K562 (cell line): ENCODE measurements around the gene MRPL9. TPM values are rescaled to one million over a fixed set of nuclear protein-coding genes. Genes with fewer than 3 reads are reported as not detected.

Experiments used
- ADNP ChIP-seq: fragments of 200-800 bp; sonication (Bioruptor generic); IDR thresholded peaks from 2 replicates; pipeline ENCODE4 v1.6.1; 2016; ENCODE audit warnings: missing genetic modification characterization, missing compliant biosample characterization
- ATF7 ChIP-seq: fragments of 450-650 bp; IDR thresholded peaks from 2 replicates; pipeline ENCODE4 v1.7.1; 2014; ENCODE audit warnings: mild to moderate bottlenecking, moderate library complexity
- IRF2 ChIP-seq: sonication (generic); formaldehyde crosslinking; IDR thresholded peaks from 2 replicates; pipeline ENCODE4 v1.8.1; 2022; ENCODE audit warnings: mild to moderate bottlenecking, missing genetic modification reagents
- KAT2B ChIP-seq: IDR thresholded peaks from one replicate; pipeline ENCODE4 v1.6.1; 2012; ENCODE audit warnings: low read depth, mild to moderate bottlenecking, control low read depth, inconsistent platforms, low read length, moderate library complexity
- MTA2 ChIP-seq: fragments of 450-650 bp; IDR thresholded peaks from 2 replicates; pipeline ENCODE4 v1.6.1; 2016; ENCODE audit warnings: low read depth
- NCOA2 ChIP-seq, 2 experiments: fragments of 450-650 bp; IDR thresholded peaks; 2 replicates each; pipeline ENCODE4 v1.6.1; 2018; ENCODE audit warnings: mild to moderate bottlenecking in 2 of 2, moderate library complexity in 1 of 2; ENCODE audit not compliant: partially characterized antibody in 2 of 2
- NRF1 ChIP-seq, 2 experiments: fragments of 450-650 bp; IDR thresholded peaks in 1 of 2; conservative IDR thresholded peaks in 1 of 2; 2 replicates each; pipeline ENCODE4 v1.6.1; 2014; ENCODE audit warnings: mild to moderate bottlenecking in 2 of 2
- POLR2AphosphoS5 ChIP-seq: IDR thresholded peaks from 2 replicates; pipeline ENCODE4 v1.6.1; 2011; ENCODE audit warnings: mild to moderate bottlenecking, low read depth, low read length, moderate library complexity; ENCODE audit not compliant: control insufficient read depth, insufficient read depth
- RBM39 ChIP-seq: fragments of 200-400 bp; formaldehyde crosslinking; optimal IDR thresholded peaks from 2 replicates; pipeline ENCODE3; 2018; ENCODE audit warnings: low read depth, low read length
- RFX1 ChIP-seq: fragments of 450-650 bp; IDR thresholded peaks from 2 replicates; pipeline ENCODE4 v1.6.1; 2016; ENCODE audit warnings: mild to moderate bottlenecking, moderate library complexity
- SIN3B ChIP-seq: fragments of 450-650 bp; IDR thresholded peaks from 2 replicates; pipeline ENCODE4 v1.6.1; 2017; ENCODE audit warnings: low read depth, mild to moderate bottlenecking, moderate library complexity
- TRIM24 ChIP-seq, 2 experiments: fragments of 450-650 bp; IDR thresholded peaks; 2 replicates each; pipeline ENCODE4 v1.6.1; 2016
- YY1 ChIP-seq, 3 experiments: IDR thresholded peaks; 2 replicates each; pipeline ENCODE4 v1.6.1; 2011; ENCODE audit warnings: low read length in 2 of 3, mild to moderate bottlenecking in 2 of 3, moderate library complexity in 2 of 3, borderline replicate concordance in 1 of 3, control low read depth in 1 of 3, low read depth in 1 of 3; ENCODE audit not compliant: insufficient read depth in 3 of 3, insufficient replicate concordance in 2 of 3, control insufficient read depth in 1 of 3, insufficient read length in 1 of 3; ENCODE audit errors: extremely low read depth in 1 of 3
- ZBTB17 ChIP-seq: fragments of 450-650 bp; formaldehyde crosslinking; IDR thresholded peaks from 2 replicates; pipeline ENCODE4 v1.4.0; 2020; ENCODE audit warnings: mild to moderate bottlenecking
- ZC3H8 ChIP-seq: fragments of 450-650 bp; IDR thresholded peaks from 2 replicates; pipeline ENCODE4 v1.6.1; 2017
- ZKSCAN1 ChIP-seq: fragments of 150-350 bp; IDR thresholded peaks from 2 replicates; pipeline ENCODE4 v1.6.1; 2016; ENCODE audit warnings: low read depth, low read length
- ZNF175 ChIP-seq: fragments of 200-800 bp; sonication (Bioruptor generic); IDR thresholded peaks from 2 replicates; pipeline ENCODE4 v1.6.1; 2016; ENCODE audit warnings: low read depth, mild to moderate bottlenecking, missing genetic modification characterization, missing compliant biosample characterization
- ZNF316 ChIP-seq: fragments of 450-650 bp; IDR thresholded peaks from 2 replicates; pipeline ENCODE4 v1.6.1; 2016
- ZNF324 ChIP-seq: fragments of 250-450 bp; sonication (Bioruptor Pico); IDR thresholded peaks from 2 replicates; pipeline ENCODE4 v1.4.0; 2020; ENCODE audit warnings: mild to moderate bottlenecking
- polyA plus RNA-seq, 8 experiments: library from polyadenylated mRNA; depleted of rRNA in 4 of 8; stranded (reverse) in 5 of 8; unstranded in 3 of 8; fragments of >200 nt; fragmentation: Nextera tagmentation in 2 of 8; fragmentation: Illumina TruSeq in 1 of 8; extraction: Ambion mirVana in 2 of 8; extraction: Trizol in 1 of 8; gene quantifications; 2 replicates each; pipeline versions ENCODE4 v1.2.1 to v1.2.3, GENCODE V29; 2011 to 2014; ENCODE audit warnings: inconsistent platforms in 1 of 8, missing spikeins in 1 of 8
- total RNA-seq, 7 experiments: library from RNA; depleted of rRNA in 6 of 7; stranded (reverse); fragments of >200 nt in 6 of 7; fragmentation: Illumina TruSeq in 2 of 7; extraction: Trizol in 2 of 7; gene quantifications; 2 replicates each; pipeline versions ENCODE4 v1.2.1 to v1.2.3, GENCODE V29; 2011 to 2021; ENCODE audit warnings: low replicate concordance in 1 of 7
- TF ChIP-seq, protein P1 (sequence below): fragments of 450-650 bp; formaldehyde crosslinking; IDR thresholded peaks from 2 replicates; pipeline ENCODE4 v1.4.0; 2022; ENCODE audit warnings: mild to moderate bottlenecking, moderate library complexity
- TF ChIP-seq, protein P2 (sequence below): sonication (generic); formaldehyde crosslinking; IDR thresholded peaks from 2 replicates; pipeline ENCODE4 v1.8.0; 2022; ENCODE audit warnings: missing genetic modification reagents, mild to moderate bottlenecking, moderate library complexity, borderline replicate concordance
- TF ChIP-seq, protein P3 (sequence below): fragments of 250-450 bp; sonication (Bioruptor Pico); IDR thresholded peaks from 2 replicates; pipeline ENCODE4 v1.8.0; 2021; ENCODE audit warnings: moderate library complexity, mild to moderate bottlenecking, inconsistent platforms
- TF ChIP-seq, protein P4 (sequence below): fragments of 450-650 bp; formaldehyde crosslinking; IDR thresholded peaks from 2 replicates; pipeline ENCODE4 v1.4.0; 2020; ENCODE audit warnings: mild to moderate bottlenecking, moderate library complexity

MRPL9 gene
- total and polyA plus RNA-seq, 9 of the 15 experiments (the other 6 are each of a cell fraction or from before 2014, with no cell fraction given): 38.0 to 162 (median 111) TPM

DNA sequence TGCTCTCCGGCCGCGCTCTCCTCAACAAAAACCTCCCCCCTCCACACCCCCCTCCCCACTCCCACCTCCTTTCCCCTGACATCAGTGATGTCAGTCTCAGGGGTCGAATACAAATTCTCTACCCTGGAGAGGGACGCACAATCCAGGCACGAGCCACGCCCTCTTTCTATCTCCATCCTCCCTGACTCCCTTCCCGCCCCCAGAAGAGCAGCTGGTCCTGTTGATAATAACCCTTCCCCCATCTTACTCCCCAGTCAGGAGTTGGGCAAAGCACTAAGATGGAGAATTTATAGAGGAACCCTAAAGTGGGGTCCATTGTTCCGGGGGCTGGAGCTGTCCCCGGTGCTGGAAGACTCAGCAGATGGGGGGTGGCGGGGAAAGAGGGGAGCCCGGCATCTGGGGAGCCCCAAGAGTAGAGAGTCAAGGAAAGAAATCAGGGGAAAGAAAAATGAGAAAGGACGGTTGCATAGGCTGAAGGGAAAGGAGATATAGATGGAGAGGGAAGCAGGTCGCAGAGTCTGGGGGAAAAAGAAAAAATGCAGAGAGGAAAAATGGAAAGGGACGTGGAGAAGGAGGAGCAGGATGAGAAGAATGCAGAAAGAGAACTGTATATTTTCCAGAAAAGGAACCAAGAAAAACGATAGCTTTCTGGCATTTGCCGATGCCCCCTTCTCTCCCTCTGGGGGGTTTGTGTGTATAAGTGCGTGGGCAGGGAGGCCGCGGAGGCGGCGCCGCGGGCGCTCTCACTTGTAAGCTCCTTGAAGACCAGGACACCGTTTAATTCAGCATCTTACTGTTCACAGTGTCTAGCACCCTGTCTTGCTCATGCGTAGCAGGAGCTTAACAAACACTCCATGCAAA lies 46.3 kb downstream of the MRPL9 start, which contains the start of gene CELF3 (continued):
- TF ChIP-seq ZNF324: no peak
- no peak for TF ChIP-seq SIN3B
- peak; percentile 80 to 81 for TF ChIP-seq TRIM24 (IDR thresholded peaks at IDR 0.05)
- TF ChIP-seq YY1 (IDR thresholded peaks at IDR 0.05; ENCODE audit: borderline replicate concordance in 1 of 3, control insufficient read depth in 1 of 3, extremely low read depth in 1 of 3, insufficient read depth in 3 of 3, insufficient read length in 1 of 3, insufficient replicate concordance in 2 of 3, low read depth in 1 of 3, low read length in 2 of 3): peak in 2 of 3 experiments; percentile 60 to 70
- no peak for TF ChIP-seq ZNF175 (CRISPR knock-in tag)
- TF ChIP-seq RBM39: no peak
- TF ChIP-seq, protein P1, sequence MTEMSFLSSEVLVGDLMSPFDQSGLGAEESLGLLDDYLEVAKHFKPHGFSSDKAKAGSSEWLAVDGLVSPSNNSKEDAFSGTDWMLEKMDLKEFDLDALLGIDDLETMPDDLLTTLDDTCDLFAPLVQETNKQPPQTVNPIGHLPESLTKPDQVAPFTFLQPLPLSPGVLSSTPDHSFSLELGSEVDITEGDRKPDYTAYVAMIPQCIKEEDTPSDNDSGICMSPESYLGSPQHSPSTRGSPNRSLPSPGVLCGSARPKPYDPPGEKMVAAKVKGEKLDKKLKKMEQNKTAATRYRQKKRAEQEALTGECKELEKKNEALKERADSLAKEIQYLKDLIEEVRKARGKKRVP (CRISPR knock-in tag): 0 out of 2 replicates have a peak, but pooled peaks have one; percentile 17
- peak; percentile 53; the same call in 1 of the 2 replicates for TF ChIP-seq POLR2AphosphoS5
- peak; percentile 57; the same call in 1 of the 2 replicates for TF ChIP-seq ATF7
- no peak for TF ChIP-seq KAT2B
- TF ChIP-seq, protein P2, sequence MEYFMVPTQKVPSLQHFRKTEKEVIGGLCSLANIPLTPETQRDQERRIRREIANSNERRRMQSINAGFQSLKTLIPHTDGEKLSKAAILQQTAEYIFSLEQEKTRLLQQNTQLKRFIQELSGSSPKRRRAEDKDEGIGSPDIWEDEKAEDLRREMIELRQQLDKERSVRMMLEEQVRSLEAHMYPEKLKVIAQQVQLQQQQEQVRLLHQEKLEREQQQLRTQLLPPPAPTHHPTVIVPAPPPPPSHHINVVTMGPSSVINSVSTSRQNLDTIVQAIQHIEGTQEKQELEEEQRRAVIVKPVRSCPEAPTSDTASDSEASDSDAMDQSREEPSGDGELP (CRISPR knock-in tag): peak; percentile 86
- no peak for TF ChIP-seq NRF1 (conservative IDR thresholded peaks at IDR 0.05 in 1 of 2, IDR thresholded peaks at IDR 0.05 in 1 of 2)
- no peak for TF ChIP-seq ZBTB17 (CRISPR knock-in tag)
- peak in 1 of 2 experiments; percentile 100 for TF ChIP-seq NCOA2 (IDR thresholded peaks at IDR 0.05; ENCODE audit: partially characterized antibody in 2 of 2)
- TF ChIP-seq ADNP: no peak
- TF ChIP-seq, protein P3, sequence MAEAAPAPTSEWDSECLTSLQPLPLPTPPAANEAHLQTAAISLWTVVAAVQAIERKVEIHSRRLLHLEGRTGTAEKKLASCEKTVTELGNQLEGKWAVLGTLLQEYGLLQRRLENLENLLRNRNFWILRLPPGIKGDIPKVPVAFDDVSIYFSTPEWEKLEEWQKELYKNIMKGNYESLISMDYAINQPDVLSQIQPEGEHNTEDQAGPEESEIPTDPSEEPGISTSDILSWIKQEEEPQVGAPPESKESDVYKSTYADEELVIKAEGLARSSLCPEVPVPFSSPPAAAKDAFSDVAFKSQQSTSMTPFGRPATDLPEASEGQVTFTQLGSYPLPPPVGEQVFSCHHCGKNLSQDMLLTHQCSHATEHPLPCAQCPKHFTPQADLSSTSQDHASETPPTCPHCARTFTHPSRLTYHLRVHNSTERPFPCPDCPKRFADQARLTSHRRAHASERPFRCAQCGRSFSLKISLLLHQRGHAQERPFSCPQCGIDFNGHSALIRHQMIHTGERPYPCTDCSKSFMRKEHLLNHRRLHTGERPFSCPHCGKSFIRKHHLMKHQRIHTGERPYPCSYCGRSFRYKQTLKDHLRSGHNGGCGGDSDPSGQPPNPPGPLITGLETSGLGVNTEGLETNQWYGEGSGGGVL (CRISPR knock-in tag): no peak
- TF ChIP-seq ZNF316: no peak
- 0 out of 2 replicates have a peak, but pooled peaks have one; percentile 48 for TF ChIP-seq ZC3H8
- TF ChIP-seq RFX1: no peak
- TF ChIP-seq, protein P4, sequence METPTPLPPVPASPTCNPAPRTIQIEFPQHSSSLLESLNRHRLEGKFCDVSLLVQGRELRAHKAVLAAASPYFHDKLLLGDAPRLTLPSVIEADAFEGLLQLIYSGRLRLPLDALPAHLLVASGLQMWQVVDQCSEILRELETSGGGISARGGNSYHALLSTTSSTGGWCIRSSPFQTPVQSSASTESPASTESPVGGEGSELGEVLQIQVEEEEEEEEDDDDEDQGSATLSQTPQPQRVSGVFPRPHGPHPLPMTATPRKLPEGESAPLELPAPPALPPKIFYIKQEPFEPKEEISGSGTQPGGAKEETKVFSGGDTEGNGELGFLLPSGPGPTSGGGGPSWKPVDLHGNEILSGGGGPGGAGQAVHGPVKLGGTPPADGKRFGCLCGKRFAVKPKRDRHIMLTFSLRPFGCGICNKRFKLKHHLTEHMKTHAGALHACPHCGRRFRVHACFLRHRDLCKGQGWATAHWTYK (CRISPR knock-in tag): no peak
- TF ChIP-seq MTA2: peak; percentile 40; the same call in 1 of the 2 replicates
- TF ChIP-seq ZKSCAN1: 0 out of 2 replicates have a peak, but pooled peaks have one; percentile 16
- TF ChIP-seq IRF2 (CRISPR knock-in tag): no peak
